Chondrocyte (in vitro differentiated cells): ENCODE measurements around the gene GARNL3. TPM values are rescaled to one million over a fixed set of nuclear protein-coding genes. Genes with fewer than 3 reads are reported as not detected.

Source experiments
- DNase-seq: peaks from one replicate; pipeline ENCODE4 v3.0.0; 2021; ENCODE audit warnings: mixed read lengths, low spot score
- H3K27ac Mint-ChIP-seq: one replicate; pipeline ENCODE4 v1.8.0; 2021; ENCODE audit warnings: mild to moderate bottlenecking, moderate library complexity, mixed read lengths; ENCODE audit not compliant: unreplicated experiment
- H3K27me3 Mint-ChIP-seq: 2 replicates; pipeline ENCODE4 v1.8.0; 2021; ENCODE audit warnings: low read depth, mixed read lengths
- H3K36me3 Mint-ChIP-seq: 2 replicates; pipeline ENCODE4 v1.8.0; 2021; ENCODE audit warnings: low read depth, mixed read lengths
- H3K4me1 Mint-ChIP-seq: 2 replicates; pipeline ENCODE4 v1.8.0; 2021; ENCODE audit warnings: low read depth, mild to moderate bottlenecking, mixed read lengths
- H3K4me3 Mint-ChIP-seq: one replicate; pipeline ENCODE4 v1.8.0; 2021; ENCODE audit warnings: mild to moderate bottlenecking, moderate library complexity, mixed read lengths; ENCODE audit not compliant: unreplicated experiment
- H3K9me3 Mint-ChIP-seq: 2 replicates; pipeline ENCODE4 v1.8.0; 2021; ENCODE audit warnings: low read depth, mixed read lengths
- total RNA-seq: library from RNA; stranded (reverse); gene quantifications from 3 replicates; pipeline ENCODE4 v1.2.1, GENCODE V29; 2021
- TF ChIP-seq, protein P1 (sequence below): fragments of 200-600 bp; sonication (generic); IDR thresholded peaks from 2 replicates; pipeline ENCODE4 v1.5.0; 2021; ENCODE audit warnings: antibody characterized with exemption, mild to moderate bottlenecking, moderate library complexity

The GARNL3 gene
- total RNA-seq, 1 donor from 2014 or later = 8.9 TPM

DNA sequence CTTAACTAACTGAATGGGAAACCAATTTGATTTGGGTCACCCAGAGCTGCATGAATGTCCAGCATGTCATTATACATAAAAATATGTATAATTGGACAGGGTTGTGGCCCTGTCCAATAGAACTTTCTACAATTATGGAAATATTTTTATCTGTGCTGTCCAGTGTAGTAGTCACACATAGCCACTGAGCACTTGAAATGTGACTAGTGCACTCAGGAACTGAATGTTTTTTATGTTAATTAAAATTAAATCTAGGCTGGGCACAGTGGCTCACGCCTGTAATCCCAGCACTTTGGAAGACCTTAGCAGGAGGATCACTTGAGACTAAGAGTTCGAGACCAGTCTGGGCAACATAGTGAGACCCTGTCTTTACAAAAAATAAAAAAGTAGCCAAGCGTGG is 18.6 kb downstream of the GARNL3 start:
- no peaks in the 10 kb centered on the region for H3K27me3 Mint-ChIP-seq
- H3K27ac Mint-ChIP-seq = no peak overlapping the region
- no peaks in the 10 kb centered on the region for H3K9me3 Mint-ChIP-seq
- DNase-seq = no peak
- H3K36me3 Mint-ChIP-seq = peaks cover under 1% of the 10 kb centered on the region
- TF ChIP-seq, protein P1, sequence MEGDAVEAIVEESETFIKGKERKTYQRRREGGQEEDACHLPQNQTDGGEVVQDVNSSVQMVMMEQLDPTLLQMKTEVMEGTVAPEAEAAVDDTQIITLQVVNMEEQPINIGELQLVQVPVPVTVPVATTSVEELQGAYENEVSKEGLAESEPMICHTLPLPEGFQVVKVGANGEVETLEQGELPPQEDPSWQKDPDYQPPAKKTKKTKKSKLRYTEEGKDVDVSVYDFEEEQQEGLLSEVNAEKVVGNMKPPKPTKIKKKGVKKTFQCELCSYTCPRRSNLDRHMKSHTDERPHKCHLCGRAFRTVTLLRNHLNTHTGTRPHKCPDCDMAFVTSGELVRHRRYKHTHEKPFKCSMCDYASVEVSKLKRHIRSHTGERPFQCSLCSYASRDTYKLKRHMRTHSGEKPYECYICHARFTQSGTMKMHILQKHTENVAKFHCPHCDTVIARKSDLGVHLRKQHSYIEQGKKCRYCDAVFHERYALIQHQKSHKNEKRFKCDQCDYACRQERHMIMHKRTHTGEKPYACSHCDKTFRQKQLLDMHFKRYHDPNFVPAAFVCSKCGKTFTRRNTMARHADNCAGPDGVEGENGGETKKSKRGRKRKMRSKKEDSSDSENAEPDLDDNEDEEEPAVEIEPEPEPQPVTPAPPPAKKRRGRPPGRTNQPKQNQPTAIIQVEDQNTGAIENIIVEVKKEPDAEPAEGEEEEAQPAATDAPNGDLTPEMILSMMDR = no peak
- H3K4me1 Mint-ChIP-seq = peaks cover 7% of the 10 kb centered on the region
- no peak overlapping the region for H3K4me3 Mint-ChIP-seq

DNA sequence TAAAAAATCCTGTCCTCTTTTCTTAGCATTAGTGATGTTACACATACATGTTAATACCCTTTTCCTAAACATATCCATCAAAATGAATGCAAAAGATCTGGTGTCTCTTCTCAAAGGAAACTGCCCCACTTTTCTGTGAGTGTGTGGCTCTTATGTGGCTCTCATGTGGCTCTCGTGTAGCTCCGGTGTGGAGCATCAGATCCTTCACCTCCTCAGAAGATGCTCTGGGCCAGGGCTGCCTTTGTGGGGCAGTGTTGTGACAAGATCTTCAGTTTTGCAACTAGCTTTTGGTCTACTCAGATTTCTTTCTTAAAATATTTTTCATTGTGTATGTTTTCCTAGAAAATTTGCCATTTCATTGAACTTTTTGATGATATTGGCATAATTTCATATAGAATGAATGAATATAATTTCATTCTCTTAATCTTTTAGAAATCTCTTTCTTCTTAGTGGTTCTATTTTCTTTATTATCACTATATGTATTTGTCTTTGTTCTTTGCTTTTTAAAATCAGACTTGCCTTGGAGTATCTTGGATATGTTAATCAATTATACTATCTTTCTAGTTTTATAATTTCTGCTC is 19.4 kb downstream of the GARNL3 start:
- H3K9me3 Mint-ChIP-seq = no peaks in the 10 kb centered on the region
- H3K4me1 Mint-ChIP-seq = peaks cover 7% of the 10 kb centered on the region
- H3K4me3 Mint-ChIP-seq = no peak overlapping the region
- H3K27ac Mint-ChIP-seq = no peak overlapping the region
- H3K36me3 Mint-ChIP-seq = peaks cover 2% of the 10 kb centered on the region
- no peak for DNase-seq
- no peaks in the 10 kb centered on the region for H3K27me3 Mint-ChIP-seq
- TF ChIP-seq, protein P1 = peak; percentile 80

DNA sequence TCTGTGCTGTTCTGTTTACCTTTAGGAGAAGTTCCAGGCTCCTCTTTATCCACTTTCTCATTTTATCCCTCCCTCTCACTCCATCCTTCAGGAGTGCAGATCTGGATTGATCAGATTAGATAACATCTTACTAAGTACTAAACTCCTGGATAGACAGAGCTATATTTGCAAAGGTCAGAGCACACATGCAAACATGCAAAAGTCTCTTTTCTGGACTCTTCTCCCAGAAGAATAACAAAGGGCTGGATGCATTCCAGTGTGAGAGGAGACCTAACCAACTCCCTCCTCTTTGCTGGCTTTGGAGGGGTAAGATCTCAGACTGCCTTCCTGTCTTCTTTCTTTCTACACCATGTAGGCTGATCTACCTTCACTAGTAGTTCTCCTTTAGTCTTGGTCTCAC is 21.4 kb downstream of the GARNL3 start:
- TF ChIP-seq, protein P1 = no peak
- peaks cover 2% of the 10 kb centered on the region for H3K36me3 Mint-ChIP-seq
- no peak for DNase-seq
- no peaks in the 10 kb centered on the region for H3K9me3 Mint-ChIP-seq
- no peak overlapping the region for H3K27ac Mint-ChIP-seq
- H3K4me3 Mint-ChIP-seq = no peak overlapping the region
- H3K4me1 Mint-ChIP-seq = peaks cover 7% of the 10 kb centered on the region
- no peaks in the 10 kb centered on the region for H3K27me3 Mint-ChIP-seq

DNA sequence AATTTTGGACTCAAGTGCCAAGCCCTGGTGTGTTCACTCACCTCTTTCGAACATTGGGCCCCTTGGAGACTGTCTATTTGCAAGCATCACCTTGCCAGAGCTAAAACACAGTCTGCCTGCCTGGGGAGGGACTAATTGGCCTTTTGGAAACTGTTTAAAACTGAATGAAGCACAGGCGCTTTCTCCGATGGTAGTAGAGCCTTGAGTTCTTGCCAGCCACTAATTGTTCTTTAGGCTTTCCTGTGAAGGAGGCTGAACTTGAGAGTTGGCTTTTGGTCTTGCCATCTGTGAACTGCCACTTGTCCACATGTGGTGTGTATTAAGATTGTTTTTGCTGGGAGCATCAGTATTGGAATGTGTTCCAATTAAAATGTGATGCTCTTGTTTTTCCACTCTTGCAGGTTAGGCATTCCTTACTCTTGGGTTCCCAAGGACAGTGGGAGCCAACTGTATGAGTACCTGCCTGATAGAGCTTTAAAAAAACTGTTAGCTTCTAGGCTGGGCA is 26.0 kb downstream of the GARNL3 start:
- peaks cover 2% of the 10 kb centered on the region for H3K36me3 Mint-ChIP-seq

DNA sequence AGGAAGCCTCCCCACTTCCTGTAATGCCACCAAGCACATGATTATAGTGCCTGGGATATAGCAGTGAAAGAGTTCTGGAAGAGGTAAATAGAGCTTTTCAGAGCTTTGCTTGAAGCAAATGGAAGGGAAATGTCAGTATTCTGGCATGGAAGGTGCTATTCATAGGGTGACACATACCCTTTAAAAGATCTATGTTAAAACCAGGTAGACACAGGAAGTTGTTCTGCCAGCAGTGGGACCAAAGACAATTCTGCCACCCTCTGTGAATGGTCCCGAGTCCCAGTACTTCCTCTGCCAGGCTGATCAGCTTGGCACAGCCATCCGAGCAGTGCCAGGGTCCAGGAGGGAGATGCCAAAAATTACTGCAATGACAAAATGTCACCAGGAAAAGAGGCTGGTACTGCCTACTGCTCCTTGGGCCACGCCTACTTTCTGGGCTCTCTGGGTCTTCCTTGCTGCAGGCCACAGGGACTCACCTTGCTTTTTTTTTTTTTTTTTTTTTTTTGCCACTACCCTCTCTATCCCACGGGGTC is 26.7 kb downstream of the GARNL3 start:
- H3K4me3 Mint-ChIP-seq = no peak overlapping the region
- H3K36me3 Mint-ChIP-seq = peaks cover 2% of the 10 kb centered on the region
- H3K27ac Mint-ChIP-seq = no peak overlapping the region

More for the DNA sequence above, 26.0 kb downstream of the GARNL3 start:
- H3K27me3 Mint-ChIP-seq = no peaks in the 10 kb centered on the region
- no peak overlapping the region for H3K27ac Mint-ChIP-seq
- no peak for DNase-seq
- no peak overlapping the region for H3K4me3 Mint-ChIP-seq
- H3K9me3 Mint-ChIP-seq = no peaks in the 10 kb centered on the region
- TF ChIP-seq, protein P1 = no peak
- peaks cover 7% of the 10 kb centered on the region for H3K4me1 Mint-ChIP-seq

More for the DNA sequence above, 26.7 kb downstream of the GARNL3 start:
- DNase-seq = no peak
- H3K27me3 Mint-ChIP-seq = no peaks in the 10 kb centered on the region
- H3K9me3 Mint-ChIP-seq = no peaks in the 10 kb centered on the region
- TF ChIP-seq, protein P1 = no peak
- peaks cover 1% of the 10 kb centered on the region for H3K4me1 Mint-ChIP-seq
